ENCODE results near the gene FBLN5.
"Not testable (repeated sequence)": the region's sequence is repeated elsewhere in the genome, so short reads cannot be mapped to it uniquely, and the experiment has no call there.

GRCh38 chr14:91897716-91898115, 49.8 kb downstream of the FBLN5 start:
- TF ChIP-seq EZH2 (IDR thresholded peaks at IDR 0.05; ENCODE audit: borderline replicate concordance, low read length); CTCF (IDR thresholded peaks at IDR 0.05; ENCODE audit: low read length): not testable (repeated sequence)

All from OCI-LY1 (cell line).